Kidney epithelial cell (primary cell): ENCODE results near the gene CKS2. TPM values are rescaled to one million over a fixed set of nuclear protein-coding genes. Genes with fewer than 3 reads are reported as not detected.
"Not testable (repeated sequence)": the region's sequence is repeated elsewhere in the genome, so short reads cannot be mapped to it uniquely, and the experiment has no call there.

Experiments
- DNase-seq: peaks from one replicate; pipeline ENCODE4 v3.0.0-alpha.2; 2010; ENCODE audit warnings: low read depth
- H3K27me3 ChIP-seq: 2 replicates; pipeline ENCODE4 v1.6.0; 2011; ENCODE audit warnings: low read length; ENCODE audit not compliant: control insufficient read depth, insufficient read depth
- H3K36me3 ChIP-seq: 2 replicates; pipeline ENCODE4 v1.5.1; 2011; ENCODE audit warnings: low read length; ENCODE audit not compliant: control insufficient read depth, insufficient read depth
- H3K4me3 ChIP-seq: 2 replicates; pipeline ENCODE4 v1.5.1; 2011; ENCODE audit warnings: low read depth, mild to moderate bottlenecking, control low read depth, low read length
- total RNA-seq: library from RNA; depleted of rRNA; stranded (reverse); fragments of >200 nt; gene quantifications from 2 replicates; pipeline ENCODE4 v1.2.3, GENCODE V29; 2015
- TF ChIP-seq, protein P1 (sequence below): IDR thresholded peaks from 2 replicates; pipeline ENCODE4 v1.5.1; 2011; ENCODE audit warnings: mild to moderate bottlenecking, moderate library complexity, low read length, control low read depth, inconsistent platforms; ENCODE audit not compliant: insufficient read depth, poor library complexity, severe bottlenecking

The CKS2 gene
- total RNA-seq, 1 donor from 2014 or later: 57.7 TPM

GRCh38 chr9:89340332-89340731, 29.3 kb downstream of the CKS2 start:
- Histone ChIP-seq H3K36me3 (peaks cover 2% of the 10 kb centered on the region), H3K27me3 (no peaks in the 10 kb centered on the region), H3K4me3 (no peak overlapping the region)
- TF ChIP-seq, protein P1, sequence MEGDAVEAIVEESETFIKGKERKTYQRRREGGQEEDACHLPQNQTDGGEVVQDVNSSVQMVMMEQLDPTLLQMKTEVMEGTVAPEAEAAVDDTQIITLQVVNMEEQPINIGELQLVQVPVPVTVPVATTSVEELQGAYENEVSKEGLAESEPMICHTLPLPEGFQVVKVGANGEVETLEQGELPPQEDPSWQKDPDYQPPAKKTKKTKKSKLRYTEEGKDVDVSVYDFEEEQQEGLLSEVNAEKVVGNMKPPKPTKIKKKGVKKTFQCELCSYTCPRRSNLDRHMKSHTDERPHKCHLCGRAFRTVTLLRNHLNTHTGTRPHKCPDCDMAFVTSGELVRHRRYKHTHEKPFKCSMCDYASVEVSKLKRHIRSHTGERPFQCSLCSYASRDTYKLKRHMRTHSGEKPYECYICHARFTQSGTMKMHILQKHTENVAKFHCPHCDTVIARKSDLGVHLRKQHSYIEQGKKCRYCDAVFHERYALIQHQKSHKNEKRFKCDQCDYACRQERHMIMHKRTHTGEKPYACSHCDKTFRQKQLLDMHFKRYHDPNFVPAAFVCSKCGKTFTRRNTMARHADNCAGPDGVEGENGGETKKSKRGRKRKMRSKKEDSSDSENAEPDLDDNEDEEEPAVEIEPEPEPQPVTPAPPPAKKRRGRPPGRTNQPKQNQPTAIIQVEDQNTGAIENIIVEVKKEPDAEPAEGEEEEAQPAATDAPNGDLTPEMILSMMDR: no peak
- no peak for DNase-seq

GRCh38 chr9:89342213-89342612, 31.2 kb downstream of the CKS2 start:
- no peak for DNase-seq
- peaks cover 2% of the 10 kb centered on the region for H3K36me3 ChIP-seq
- TF ChIP-seq, protein P1: no peak

DNA sequence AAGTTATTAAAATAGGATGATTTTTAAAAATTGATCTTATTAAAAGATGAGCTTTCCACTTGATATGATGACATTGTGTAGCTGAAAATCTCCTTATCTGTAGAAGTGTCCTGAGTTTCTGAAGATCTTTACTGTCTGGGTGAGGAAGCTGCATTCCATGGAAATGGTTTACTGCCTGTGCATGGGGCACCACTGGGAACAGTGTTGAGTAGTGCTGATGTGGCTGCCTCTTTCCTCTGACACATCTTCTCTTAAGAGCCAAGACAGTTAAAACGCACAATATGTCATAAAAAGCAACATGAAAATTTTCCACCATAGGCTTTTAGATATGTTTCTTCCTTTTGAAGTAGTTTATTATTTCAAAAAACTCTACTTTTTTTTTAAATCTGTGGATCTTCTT, 32.0 kb downstream of the CKS2 start:
- H3K27me3 ChIP-seq: no peaks in the 10 kb centered on the region
- TF ChIP-seq, protein P1: no peak
- H3K36me3 ChIP-seq: peaks cover under 1% of the 10 kb centered on the region
- no peak overlapping the region for H3K4me3 ChIP-seq
- no peak for DNase-seq

More at GRCh38 chr9:89342213-89342612, 31.2 kb downstream of the CKS2 start:
- H3K4me3 ChIP-seq: no peak overlapping the region
- H3K27me3 ChIP-seq: no peaks in the 10 kb centered on the region

GRCh38 chr9:89343812-89344211, 32.8 kb downstream of the CKS2 start:
- not testable (repeated sequence) for H3K27me3 ChIP-seq, DNase-seq, H3K36me3 ChIP-seq, H3K4me3 ChIP-seq

DNA sequence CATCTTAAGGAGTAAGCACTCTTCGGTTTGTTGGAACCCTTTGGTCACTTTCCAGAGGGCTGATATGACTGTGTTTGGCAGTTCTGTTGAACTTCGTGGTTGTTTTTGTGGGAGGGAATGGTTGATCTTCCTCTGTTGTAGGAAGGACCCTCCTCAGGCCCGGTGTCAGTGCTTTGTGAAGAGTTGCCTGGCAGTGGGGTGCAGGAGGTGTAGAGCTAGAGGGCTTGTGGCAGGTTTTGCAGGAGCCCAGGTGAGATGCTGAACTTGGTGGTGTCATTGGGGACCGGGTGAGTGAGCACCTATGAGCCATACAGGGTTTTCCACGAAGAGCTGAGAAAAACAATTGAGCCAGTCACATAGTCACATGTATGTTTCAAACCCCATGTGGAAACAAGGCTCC, 34.5 kb downstream of the CKS2 start:
- Histone ChIP-seq H3K36me3 (peaks cover 1% of the 10 kb centered on the region), H3K27me3 (no peaks in the 10 kb centered on the region), H3K4me3 (no peak overlapping the region)
- DNase-seq: no peak
- TF ChIP-seq, protein P1: no peak

DNA sequence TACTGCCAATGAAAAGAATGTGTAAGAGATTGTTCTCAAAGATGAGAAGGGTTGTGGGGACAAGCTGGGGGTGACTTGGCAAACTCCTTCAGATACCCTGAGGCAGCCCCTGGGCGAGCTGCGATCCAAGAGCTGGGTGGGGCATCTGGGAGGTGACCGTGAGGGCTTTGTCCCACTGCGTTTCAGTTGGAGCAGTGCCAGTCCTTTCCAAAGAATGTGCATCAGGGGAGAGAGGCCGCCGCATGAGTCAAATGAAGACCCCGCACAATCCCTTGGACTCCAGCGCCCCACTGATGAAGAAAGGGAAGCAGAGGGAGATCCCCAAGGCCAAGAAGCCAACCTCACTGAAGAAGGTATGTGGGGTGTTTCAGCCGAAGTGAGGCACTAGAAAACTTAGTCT, 35.7 kb downstream of the CKS2 start:
- DNase-seq: no peak
- peaks cover 1% of the 10 kb centered on the region for H3K36me3 ChIP-seq
- H3K4me3 ChIP-seq: no peak overlapping the region
- no peaks in the 10 kb centered on the region for H3K27me3 ChIP-seq
- TF ChIP-seq, protein P1: no peak

DNA sequence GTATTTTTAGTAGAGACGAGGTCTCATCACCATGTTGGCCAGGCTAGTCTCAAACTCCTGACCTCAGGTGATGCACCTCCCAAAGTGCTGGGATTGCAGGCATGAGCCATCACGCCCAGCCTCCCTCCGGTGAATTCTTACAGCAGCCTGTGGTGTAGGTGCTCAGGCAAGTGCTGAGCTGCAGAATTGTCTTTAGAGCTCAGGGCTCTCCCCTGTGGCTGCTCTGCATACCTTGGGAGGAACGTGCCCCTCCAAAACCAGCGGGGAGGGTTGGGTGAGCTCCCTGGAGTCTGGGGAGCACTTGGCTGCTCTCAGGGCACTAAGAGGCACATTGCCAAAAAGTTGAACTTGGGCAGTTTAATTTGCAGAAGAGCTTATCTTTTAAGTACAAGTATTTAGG, 36.7 kb downstream of the CKS2 start:
- TF ChIP-seq, protein P1: no peak
- no peak for DNase-seq
- peaks cover 1% of the 10 kb centered on the region for H3K36me3 ChIP-seq
- no peak overlapping the region for H3K4me3 ChIP-seq
- no peaks in the 10 kb centered on the region for H3K27me3 ChIP-seq
